GM23338 (cell line): ENCODE results near the gene SPINK14.

ENCODE experiments used
- CTCF ChIP-seq, 2 experiments: fragments of 200-600 bp in 1 of 2; sonication (generic) in 1 of 2; conservative IDR thresholded peaks; 2 replicates each; pipeline versions ENCODE4 v1.5.1 to v1.6.1; 2016 to 2017; ENCODE audit warnings: antibody characterized with exemption in 2 of 2, low read depth in 2 of 2, mild to moderate bottlenecking in 2 of 2, moderate library complexity in 1 of 2
- EZH2 ChIP-seq: fragments of 200-600 bp; sonication (generic); IDR thresholded peaks from one replicate; pipeline ENCODE4 v1.8.0; 2017; ENCODE audit warnings: antibody characterized with exemption, mild to moderate bottlenecking, low read depth; ENCODE audit not compliant: unreplicated experiment
- EZH2phosphoT487 ChIP-seq: fragments of 200-600 bp; sonication (generic); IDR thresholded peaks from one replicate; pipeline ENCODE4 v1.8.1; 2018; ENCODE audit warnings: antibody characterized with exemption; ENCODE audit not compliant: unreplicated experiment
- POLR2AphosphoS5 ChIP-seq: IDR thresholded peaks from 2 replicates; pipeline ENCODE4 v1.6.1; 2016; ENCODE audit warnings: antibody characterized with exemption, low read depth
- ZNF331 ChIP-seq: fragments of 250-450 bp; sonication (Bioruptor Pico); IDR thresholded peaks from 2 replicates; pipeline ENCODE4 v1.5.0; 2020; ENCODE audit warnings: low read depth, mild to moderate bottlenecking, moderate library complexity

GRCh38 chr5:148205044-148205806 lies 36.9 kb downstream of the SPINK14 start:
- TF ChIP-seq CTCF (conservative IDR thresholded peaks at IDR 0.05; ENCODE audit: low read depth in 2 of 2) (no peak), EZH2 (no peak), POLR2AphosphoS5 (no peak), EZH2phosphoT487 (no peak), ZNF331 (CRISPR knock-in tag) (no peak)
